ENCODE measurements around the gene APPL2. TPM values are rescaled to one million over a fixed set of nuclear protein-coding genes. Genes with fewer than 3 reads are reported as not detected.

The APPL2 gene
- total RNA-seq, 1 donor from 2014 or later, result 30.9 TPM

DNA sequence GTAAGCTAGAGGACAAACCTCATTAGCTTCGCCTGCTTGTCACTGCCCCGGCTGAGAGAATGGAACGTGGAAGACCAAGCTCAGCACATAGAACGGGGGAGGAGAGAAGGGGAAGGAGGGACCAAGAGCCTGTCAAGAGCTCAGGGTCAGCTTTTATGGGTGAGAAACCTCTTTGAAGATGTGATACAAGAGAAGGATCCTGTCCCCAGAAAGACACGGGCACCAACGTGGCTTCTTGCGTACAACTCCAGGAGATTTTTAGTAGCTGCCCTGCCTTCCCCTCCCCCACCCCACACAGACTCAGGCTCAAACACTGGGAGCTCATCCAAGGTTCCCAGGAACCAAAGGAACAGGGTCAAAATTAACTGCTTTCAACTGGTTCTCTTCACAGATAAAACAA, 34.7 kb downstream of the APPL2 start:
- H3K27me3 ChIP-seq, result no peaks in the 10 kb centered on the region
- H3K4me1 ChIP-seq, result no peaks in the 10 kb centered on the region
- TF ChIP-seq, protein P1, sequence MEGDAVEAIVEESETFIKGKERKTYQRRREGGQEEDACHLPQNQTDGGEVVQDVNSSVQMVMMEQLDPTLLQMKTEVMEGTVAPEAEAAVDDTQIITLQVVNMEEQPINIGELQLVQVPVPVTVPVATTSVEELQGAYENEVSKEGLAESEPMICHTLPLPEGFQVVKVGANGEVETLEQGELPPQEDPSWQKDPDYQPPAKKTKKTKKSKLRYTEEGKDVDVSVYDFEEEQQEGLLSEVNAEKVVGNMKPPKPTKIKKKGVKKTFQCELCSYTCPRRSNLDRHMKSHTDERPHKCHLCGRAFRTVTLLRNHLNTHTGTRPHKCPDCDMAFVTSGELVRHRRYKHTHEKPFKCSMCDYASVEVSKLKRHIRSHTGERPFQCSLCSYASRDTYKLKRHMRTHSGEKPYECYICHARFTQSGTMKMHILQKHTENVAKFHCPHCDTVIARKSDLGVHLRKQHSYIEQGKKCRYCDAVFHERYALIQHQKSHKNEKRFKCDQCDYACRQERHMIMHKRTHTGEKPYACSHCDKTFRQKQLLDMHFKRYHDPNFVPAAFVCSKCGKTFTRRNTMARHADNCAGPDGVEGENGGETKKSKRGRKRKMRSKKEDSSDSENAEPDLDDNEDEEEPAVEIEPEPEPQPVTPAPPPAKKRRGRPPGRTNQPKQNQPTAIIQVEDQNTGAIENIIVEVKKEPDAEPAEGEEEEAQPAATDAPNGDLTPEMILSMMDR (IDR thresholded peaks at IDR 0.05), result no peak
- no peaks in the 10 kb centered on the region for H3K9me3 ChIP-seq
- ATAC-seq (no peak), DNase-seq (no peak)
- peaks cover 83% of the 10 kb centered on the region for H3K36me3 ChIP-seq
- H3K27ac ChIP-seq, result no peak overlapping the region
- intact Hi-C loops (cut with DNase I), result no loop called here
- no peak overlapping the region for H3K4me3 ChIP-seq

DNA sequence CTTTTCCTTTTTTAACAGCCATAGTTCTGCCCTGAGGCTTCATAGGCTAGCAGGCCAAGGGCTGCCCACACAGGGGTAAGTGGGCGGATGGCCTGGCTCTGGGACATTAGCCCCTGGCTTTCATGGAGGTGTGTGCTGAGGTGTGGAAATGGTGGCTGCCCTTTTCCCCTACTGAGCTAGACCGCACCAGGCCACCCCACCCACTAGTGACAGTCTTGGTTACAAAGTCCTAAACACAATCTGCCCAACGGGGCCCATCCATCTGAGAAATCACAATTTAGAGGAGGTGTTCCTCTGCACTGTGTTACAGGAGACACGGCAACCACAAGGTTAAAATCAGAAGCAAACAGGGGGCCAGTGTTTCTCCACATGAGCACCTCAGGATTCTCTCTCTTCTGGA, 35.6 kb downstream of the APPL2 start:
- Histone ChIP-seq H3K27ac (no peak overlapping the region), H3K27me3 (no peaks in the 10 kb centered on the region), H3K4me1 (no peaks in the 10 kb centered on the region), H3K36me3 (peaks cover 83% of the 10 kb centered on the region), H3K9me3 (no peaks in the 10 kb centered on the region), H3K4me3 (no peak overlapping the region)
- DNase-seq (no peak), ATAC-seq (no peak)
- TF ChIP-seq, protein P1 (IDR thresholded peaks at IDR 0.05), result no peak
- intact Hi-C loops (cut with DNase I), result no loop called here

DNA sequence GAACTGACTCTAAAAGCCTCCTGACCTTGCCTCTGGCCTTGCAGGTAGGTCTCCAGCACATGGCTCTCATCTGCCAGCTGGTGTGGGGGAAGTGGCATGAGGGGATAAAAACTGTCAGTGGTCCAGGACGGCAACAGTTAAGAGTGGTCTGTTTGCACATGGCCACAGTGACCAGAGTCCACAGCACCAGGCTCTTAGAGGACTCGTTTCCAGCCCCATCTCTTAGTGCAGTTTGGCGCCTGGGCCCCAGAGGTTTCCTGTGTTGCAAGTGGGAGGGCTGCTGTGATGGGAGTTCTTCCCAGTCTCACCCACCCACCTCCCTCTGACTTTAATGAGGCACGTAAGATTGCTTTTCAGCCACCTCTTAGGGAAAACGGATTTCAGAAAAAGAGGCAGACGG, 37.0 kb downstream of the APPL2 start:
- Histone ChIP-seq H3K36me3 (peaks cover 83% of the 10 kb centered on the region), H3K4me3 (no peak overlapping the region), H3K27ac (no peak overlapping the region), H3K4me1 (no peaks in the 10 kb centered on the region), H3K9me3 (no peaks in the 10 kb centered on the region), H3K27me3 (no peaks in the 10 kb centered on the region)
- intact Hi-C loops (cut with DNase I), result no loop called here
- no peak for DNase-seq
- TF ChIP-seq, protein P1 (IDR thresholded peaks at IDR 0.05), result no peak
- no peak for ATAC-seq

DNA sequence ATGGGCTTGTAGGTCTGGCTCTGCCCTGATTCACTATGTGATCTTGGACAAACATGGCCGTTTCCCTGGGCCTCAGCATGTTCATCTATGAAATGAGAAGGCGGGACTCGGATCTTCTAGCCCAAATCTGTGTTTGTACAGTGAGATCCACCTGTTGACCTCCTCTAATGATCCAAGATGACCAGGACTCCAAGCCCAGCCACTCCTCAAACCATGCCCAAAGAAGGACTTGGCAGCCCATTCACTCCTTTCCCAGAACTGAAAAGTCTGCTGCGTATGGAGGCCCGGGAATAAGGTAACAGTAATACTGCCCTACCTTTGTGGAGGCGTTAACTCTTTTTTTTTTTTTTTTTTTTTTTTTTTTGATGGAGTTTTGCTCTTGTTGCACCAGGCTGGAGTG, 39.9 kb downstream of the APPL2 start:
- intact Hi-C loops (cut with DNase I), result no loop called here
- ATAC-seq (no peak), DNase-seq (no peak)
- no peaks in the 10 kb centered on the region for H3K27me3 ChIP-seq
- TF ChIP-seq, protein P1 (IDR thresholded peaks at IDR 0.05), result no peak
- no peaks in the 10 kb centered on the region for H3K9me3 ChIP-seq
- no peak overlapping the region for H3K4me3 ChIP-seq
- H3K27ac ChIP-seq, result no peak overlapping the region
- H3K36me3 ChIP-seq, result peaks cover 90% of the 10 kb centered on the region
- no peaks in the 10 kb centered on the region for H3K4me1 ChIP-seq

DNA sequence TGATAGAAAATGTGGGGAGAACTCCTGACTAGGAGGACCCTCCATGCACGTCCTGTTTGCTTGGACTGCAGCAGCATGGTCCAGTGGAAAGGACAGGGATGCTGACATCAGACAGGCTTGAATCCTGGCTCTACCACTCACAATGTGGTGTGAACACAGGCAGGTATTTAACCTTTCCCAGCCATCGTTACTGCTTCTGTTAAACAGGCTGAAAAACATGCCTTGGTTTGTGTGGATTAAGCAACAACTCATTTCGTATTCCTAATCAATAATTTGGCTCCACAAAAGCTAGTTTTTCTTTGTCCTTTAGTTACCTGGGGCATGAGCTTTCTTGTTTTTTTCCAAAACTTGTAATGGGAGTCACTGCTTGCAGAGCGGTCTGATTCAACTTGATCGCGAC, 41.0 kb downstream of the APPL2 start:
- Histone ChIP-seq H3K4me1 (no peaks in the 10 kb centered on the region), H3K27ac (no peak overlapping the region), H3K9me3 (no peaks in the 10 kb centered on the region), H3K27me3 (no peaks in the 10 kb centered on the region), H3K36me3 (peaks cover 93% of the 10 kb centered on the region), H3K4me3 (no peak overlapping the region)
- TF ChIP-seq, protein P1 (IDR thresholded peaks at IDR 0.05), result no peak
- intact Hi-C loops (cut with DNase I), result no loop called here
- ATAC-seq, result no peak
- no peak for DNase-seq

DNA sequence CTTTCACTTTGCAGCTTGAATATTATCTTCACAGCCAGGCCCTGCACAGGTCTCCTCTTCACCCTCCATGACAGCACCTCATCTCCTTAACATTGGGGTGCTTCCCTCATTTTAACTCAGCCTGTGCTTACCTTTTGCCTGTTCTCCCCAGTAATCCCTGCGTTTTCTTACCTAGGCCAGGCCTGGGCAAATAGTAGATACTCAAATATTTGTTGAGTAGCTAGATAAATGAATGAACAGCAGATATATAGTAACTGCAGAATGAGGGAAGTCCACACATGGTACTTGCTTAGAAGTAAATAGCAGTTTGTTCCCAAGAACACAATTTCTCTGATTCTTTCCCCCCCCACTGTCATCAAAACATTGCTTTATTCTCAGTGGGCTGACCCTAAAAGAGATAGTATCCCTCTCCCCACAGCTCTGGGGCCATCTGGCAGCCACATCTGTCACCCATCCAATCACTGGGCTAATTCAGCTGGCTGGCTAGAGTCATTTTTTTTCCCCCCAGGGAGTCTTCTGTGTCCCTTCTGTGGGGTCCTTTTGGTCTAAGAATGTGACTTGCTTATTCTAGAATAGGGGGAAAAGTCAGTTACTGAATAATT, 43.2 kb downstream of the APPL2 start:
- H3K4me3 ChIP-seq, result no peak overlapping the region
- intact Hi-C loops (cut with DNase I), result no loop called here
- TF ChIP-seq, protein P1 (IDR thresholded peaks at IDR 0.05), result no peak
- no peaks in the 10 kb centered on the region for H3K9me3 ChIP-seq
- H3K4me1 ChIP-seq, result no peaks in the 10 kb centered on the region
- H3K27me3 ChIP-seq, result no peaks in the 10 kb centered on the region
- H3K27ac ChIP-seq, result no peak overlapping the region
- no peak for ATAC-seq
- peaks cover 95% of the 10 kb centered on the region for H3K36me3 ChIP-seq
- DNase-seq, result no peak
